Measurements from ENCODE around the gene CHD5.

Gene CHD5

DNA sequence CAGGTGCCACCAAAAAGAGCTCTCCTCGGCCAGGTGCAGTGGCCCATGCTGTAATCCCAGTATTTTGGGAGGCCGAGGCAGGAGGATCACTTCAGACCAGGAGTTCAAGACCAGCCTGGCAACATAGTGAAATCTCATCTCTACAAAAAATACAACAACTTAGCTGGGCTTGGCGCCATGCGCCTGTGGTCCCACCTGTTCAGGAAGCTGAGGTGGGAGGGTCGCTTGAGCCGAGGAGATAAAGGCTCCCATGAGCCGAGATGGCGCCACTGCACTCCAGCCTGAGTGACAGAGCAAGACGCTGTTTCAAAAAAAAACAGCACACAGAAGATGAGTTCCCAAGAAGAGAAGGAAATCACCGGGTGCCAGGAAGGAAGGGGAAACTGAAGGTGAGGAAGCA is 67.0 kb downstream of the CHD5 start:
- no peak for TF ChIP-seq ZC3H10 (CRISPR knock-in tag; IDR thresholded peaks at IDR 0.05)
- TF ChIP-seq OSR1 (CRISPR knock-in tag; IDR thresholded peaks at IDR 0.05), result no peak
- TF ChIP-seq ZFP30 (CRISPR knock-in tag; IDR thresholded peaks at IDR 0.05), result no peak
- TF ChIP-seq CSRNP3 (CRISPR knock-in tag; IDR thresholded peaks at IDR 0.05), result no peak
- TF ChIP-seq ZNF70 (CRISPR knock-in tag; IDR thresholded peaks at IDR 0.05), result no peak
- no peak for TF ChIP-seq RARB (CRISPR knock-in tag; IDR thresholded peaks at IDR 0.05)
- no peak for TF ChIP-seq ISL1 (CRISPR knock-in tag; IDR thresholded peaks at IDR 0.05)
- TF ChIP-seq BACH2 (CRISPR knock-in tag; IDR thresholded peaks at IDR 0.05; ENCODE audit: borderline replicate concordance), result no peak
- TF ChIP-seq TOX (CRISPR knock-in tag; IDR thresholded peaks at IDR 0.05; ENCODE audit: borderline replicate concordance), result no peak
- TF ChIP-seq SNAI2 (CRISPR knock-in tag; IDR thresholded peaks at IDR 0.05), result no peak
- no peak for TF ChIP-seq ZNF565 (CRISPR knock-in tag; conservative IDR thresholded peaks at IDR 0.05; ENCODE audit: low read depth)
- TF ChIP-seq TSHZ2 (CRISPR knock-in tag; IDR thresholded peaks at IDR 0.05), result no peak
- no peak for TF ChIP-seq ARNTL (CRISPR knock-in tag; IDR thresholded peaks at IDR 0.05; ENCODE audit: borderline replicate concordance, low read depth)
- no peak for TF ChIP-seq PPARA (CRISPR knock-in tag; IDR thresholded peaks at IDR 0.05; ENCODE audit: borderline replicate concordance)
- TF ChIP-seq ESRRG (CRISPR knock-in tag; IDR thresholded peaks at IDR 0.05), result no peak
- TF ChIP-seq CSDC2 (CRISPR knock-in tag; IDR thresholded peaks at IDR 0.05), result no peak
- TF ChIP-seq GLIS3 (CRISPR knock-in tag; IDR thresholded peaks at IDR 0.05), result no peak
- no peak for TF ChIP-seq POU6F1 (CRISPR knock-in tag; IDR thresholded peaks at IDR 0.05; ENCODE audit: borderline replicate concordance, low read depth)
- TF ChIP-seq, protein P1, sequence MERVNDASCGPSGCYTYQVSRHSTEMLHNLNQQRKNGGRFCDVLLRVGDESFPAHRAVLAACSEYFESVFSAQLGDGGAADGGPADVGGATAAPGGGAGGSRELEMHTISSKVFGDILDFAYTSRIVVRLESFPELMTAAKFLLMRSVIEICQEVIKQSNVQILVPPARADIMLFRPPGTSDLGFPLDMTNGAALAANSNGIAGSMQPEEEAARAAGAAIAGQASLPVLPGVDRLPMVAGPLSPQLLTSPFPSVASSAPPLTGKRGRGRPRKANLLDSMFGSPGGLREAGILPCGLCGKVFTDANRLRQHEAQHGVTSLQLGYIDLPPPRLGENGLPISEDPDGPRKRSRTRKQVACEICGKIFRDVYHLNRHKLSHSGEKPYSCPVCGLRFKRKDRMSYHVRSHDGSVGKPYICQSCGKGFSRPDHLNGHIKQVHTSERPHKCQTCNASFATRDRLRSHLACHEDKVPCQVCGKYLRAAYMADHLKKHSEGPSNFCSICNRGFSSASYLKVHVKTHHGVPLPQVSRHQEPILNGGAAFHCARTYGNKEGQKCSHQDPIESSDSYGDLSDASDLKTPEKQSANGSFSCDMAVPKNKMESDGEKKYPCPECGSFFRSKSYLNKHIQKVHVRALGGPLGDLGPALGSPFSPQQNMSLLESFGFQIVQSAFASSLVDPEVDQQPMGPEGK (CRISPR knock-in tag; IDR thresholded peaks at IDR 0.05; ENCODE audit: borderline replicate concordance), result no peak
- no peak for TF ChIP-seq ZNF8 (CRISPR knock-in tag; IDR thresholded peaks at IDR 0.05)
- no peak for ATAC-seq

GRCh38 chr1:6112690-6113005 is 67.5 kb downstream of the CHD5 start:
- TF ChIP-seq ZNF8 (CRISPR knock-in tag; IDR thresholded peaks at IDR 0.05), result no peak
- TF ChIP-seq GLIS3 (CRISPR knock-in tag; IDR thresholded peaks at IDR 0.05), result no peak
- ATAC-seq, result no peak

GRCh38 chr1:6111991-6112689 is 68.0 kb downstream of the CHD5 start:
- no peak for ATAC-seq
- TF ChIP-seq ZC3H10 (CRISPR knock-in tag; IDR thresholded peaks at IDR 0.05), result no peak
- TF ChIP-seq SNAI2 (CRISPR knock-in tag; IDR thresholded peaks at IDR 0.05), result no peak
- TF ChIP-seq ZNF8 (CRISPR knock-in tag; IDR thresholded peaks at IDR 0.05), result no peak
- no peak for TF ChIP-seq ISL1 (CRISPR knock-in tag; IDR thresholded peaks at IDR 0.05)
- TF ChIP-seq GLIS3 (CRISPR knock-in tag; IDR thresholded peaks at IDR 0.05), result no peak
- TF ChIP-seq CSRNP3 (CRISPR knock-in tag; IDR thresholded peaks at IDR 0.05), result no peak
- TF ChIP-seq CSDC2 (CRISPR knock-in tag; IDR thresholded peaks at IDR 0.05), result no peak
- TF ChIP-seq TOX (CRISPR knock-in tag; IDR thresholded peaks at IDR 0.05; ENCODE audit: borderline replicate concordance), result no peak

Data from SK-N-SH treated with all-trans-retinoic acid at 6 μM for 48 hours (cell line).